Measurements from ENCODE around the gene PRKCE.

- TF ChIP-seq CTCF (IDR thresholded peaks at IDR 0.05), result no peak
- no peak for TF ChIP-seq POLR2AphosphoS5 (IDR thresholded peaks at IDR 0.05; ENCODE audit: low read depth, low read length)
- TF ChIP-seq TCF7L2 (IDR thresholded peaks at IDR 0.05; ENCODE audit: low read depth, low read length), result no peak
Observed at GRCh38 chr2:45765728-45766254, 114.3 kb downstream of the PRKCE start.
